GM21390 (cell line): ENCODE results near the gene C1orf87.
"Not testable (repeated sequence)": the region's sequence is repeated elsewhere in the genome, so short reads cannot be mapped to it uniquely, and the experiment has no call there.

Experiments used
- ATAC-seq: cut with Tn5 transposase; IDR thresholded peaks from one replicate; pipeline ENCODE4 v1.9.1; 2021; ENCODE audit not compliant: unreplicated experiment

C1orf87 gene

DNA sequence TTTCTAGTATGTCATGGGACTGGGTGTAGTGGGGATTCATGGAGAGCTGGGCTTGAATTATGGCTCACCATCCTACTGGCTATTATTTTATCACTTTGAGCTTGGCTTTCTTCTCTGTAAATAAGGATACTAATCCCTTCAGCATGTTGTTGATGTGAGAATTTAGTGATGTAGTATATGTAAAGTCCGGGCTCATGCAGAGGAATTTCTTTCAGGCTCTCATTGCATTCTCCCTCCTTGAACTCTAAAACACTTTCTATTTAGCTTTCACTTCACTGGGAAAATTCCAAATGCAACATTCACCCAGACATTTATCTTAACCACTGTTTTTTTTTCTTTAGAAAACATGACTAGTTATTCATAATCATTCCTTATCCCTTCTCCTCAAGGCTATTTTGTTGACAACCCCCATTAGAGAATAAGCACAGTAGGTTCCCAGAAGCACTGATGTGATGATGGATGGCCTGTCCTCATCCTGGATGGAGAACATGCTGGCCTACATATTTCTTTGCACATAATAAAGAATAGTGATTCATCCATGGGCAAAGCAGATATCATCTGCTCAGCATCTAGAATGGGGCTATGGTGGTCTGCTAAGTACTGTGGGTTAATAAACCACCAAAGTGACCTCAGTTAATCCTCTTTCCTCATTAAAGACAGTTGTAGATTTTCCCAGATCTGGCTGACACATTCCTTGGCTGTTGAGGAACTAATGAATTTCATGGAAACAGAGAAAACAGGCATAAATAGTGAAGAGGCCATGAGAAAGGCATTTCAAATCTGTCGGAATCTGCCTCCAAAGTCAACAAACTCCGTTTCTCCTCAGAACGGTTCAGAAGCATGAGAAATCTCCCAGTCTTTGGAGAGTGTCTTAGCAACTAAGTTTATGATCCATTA, 79.0 kb downstream of the C1orf87 start:
- ATAC-seq: no peak

DNA sequence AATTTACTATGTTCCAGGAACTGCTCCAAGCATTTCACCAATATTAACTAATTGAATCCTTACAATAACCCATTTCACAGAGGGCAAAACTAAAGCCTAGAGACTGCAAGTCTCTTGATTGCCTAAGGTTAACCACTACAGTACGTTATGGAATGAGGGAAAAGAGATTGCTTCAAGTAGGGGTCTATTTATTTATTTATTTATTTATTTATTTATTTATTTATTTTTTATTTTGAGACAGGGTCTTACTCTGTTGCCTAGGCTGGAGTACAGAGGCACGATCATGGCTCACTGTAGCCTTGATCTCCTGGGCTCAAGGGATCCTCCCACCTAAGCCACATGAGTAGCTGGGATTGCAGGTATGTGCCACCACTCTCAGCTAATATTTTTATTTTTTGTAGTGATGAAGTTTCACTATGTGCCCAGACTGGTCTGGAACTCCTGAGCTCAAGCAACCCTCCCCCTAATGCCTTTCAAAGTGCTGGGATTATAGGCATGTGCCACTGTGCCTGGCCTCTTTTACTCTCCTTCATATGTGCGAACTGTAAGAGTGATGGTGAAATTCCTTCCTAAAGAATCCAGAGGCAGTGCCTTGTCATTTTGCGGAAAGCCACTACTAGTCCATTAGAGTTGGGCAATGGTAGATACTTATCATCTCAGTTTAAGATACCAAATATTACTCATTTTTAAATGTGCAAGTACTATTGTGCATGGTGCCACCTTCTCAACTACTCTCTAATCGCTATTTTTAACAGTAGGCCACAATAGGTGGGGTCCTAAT, 81.3 kb downstream of the C1orf87 start:
- ATAC-seq: no peak

DNA sequence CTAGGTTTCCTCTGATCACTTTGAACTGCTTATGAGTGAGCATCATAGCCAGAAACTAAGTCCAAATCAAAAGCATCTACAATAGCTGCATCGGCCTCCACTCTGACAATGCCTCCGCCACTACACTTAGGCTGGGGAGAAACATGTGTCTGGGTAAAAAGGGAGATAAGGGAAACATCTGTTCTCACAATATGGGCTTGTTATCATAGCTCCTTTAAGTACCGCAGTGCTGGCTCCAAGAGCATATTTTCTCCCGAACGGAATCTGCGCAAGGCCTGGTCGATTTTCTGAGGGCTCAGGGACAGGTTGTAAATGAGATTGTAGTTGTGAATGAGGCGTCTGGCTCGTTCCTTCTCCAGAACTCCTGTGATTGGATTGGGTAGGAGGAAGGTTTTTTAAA, 83.1 kb downstream of the C1orf87 start:
- ATAC-seq: no peak

DNA sequence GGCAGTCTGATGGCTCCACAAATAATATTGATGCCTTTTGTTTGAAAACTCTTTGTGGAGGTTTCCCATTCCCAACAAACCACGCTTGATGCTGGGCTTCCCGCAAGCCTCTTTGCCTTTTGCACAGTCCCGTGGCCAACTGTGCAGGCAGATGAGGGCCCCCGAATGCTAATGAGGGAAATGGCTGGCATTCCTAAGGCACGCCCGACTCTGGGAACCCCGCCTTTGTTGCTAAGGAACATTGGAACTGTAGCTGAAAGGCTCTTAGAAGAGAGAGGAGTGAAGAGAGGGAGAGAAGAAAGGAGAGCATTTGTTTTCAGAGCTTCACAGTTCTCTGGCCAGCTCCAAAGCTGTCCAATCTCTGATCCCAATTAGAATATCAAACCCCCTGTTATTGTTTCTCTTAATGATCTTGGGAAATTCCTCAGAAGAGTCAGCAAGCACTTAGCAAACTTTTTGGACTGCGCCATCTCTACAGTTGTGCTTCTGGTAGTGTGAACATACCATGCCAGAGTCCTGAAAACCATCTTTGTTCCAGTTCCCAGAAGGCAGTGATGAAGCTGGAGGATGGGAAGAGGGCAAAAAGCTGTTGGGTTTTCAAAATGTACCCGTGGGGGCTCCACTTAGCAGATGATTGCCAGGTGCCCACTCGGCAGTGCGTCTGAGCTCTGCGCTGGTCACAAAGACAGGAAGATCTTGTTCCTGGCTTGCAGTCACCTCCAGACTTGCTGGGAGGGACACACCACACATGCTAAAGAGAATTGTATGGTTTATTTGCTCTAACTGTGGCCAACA, 86.9 kb downstream of the C1orf87 start:
- no peak for ATAC-seq

DNA sequence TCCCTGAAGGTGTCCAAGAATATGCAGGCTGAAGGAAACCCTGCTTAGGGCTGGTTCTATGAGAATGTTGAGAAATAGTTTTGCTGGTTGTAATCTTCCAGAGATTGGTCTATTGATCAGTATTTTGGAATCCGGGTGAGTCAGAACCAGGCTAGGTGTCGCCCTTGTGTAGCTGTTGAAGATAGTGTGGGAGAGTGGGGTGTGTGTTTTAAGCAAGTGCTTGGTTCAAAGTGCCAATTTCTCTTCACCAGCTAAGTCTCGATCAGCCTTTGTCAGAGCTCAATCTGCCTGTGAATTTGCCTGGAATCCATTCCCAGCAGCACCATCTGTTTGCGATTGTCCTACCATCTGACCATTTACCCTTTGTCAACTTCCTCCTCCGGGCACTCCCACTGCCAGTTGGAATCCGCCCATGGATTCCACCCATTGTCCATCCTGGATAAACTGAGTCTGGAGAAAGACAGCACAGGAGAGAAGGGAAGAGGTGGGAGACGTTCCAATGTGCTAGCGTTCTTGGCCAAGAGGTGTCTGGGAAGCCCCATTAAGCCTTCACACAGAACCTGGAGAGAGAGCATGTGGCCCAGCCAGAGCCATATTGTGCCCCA, 87.6 kb downstream of the C1orf87 start:
- no peak for ATAC-seq

DNA sequence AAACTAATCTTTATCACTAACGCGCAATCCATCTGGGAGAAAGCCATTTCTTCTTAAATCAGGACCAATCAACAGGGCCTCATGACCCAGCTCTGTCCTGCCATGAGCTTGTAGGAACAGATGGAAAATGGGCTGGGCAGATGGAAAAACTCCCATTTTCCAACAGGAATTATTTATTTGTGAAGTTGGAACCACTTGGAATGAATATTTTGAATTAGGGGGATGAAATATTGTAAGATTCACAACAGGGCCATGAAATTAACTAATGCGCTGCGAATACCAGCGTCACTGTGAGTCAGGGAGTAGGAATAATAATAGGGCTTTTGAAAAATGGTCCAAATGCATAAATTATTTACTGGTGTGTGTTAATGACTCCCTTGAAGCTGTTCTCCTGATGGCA, 93.9 kb downstream of the C1orf87 start:
- ATAC-seq: no peak

DNA sequence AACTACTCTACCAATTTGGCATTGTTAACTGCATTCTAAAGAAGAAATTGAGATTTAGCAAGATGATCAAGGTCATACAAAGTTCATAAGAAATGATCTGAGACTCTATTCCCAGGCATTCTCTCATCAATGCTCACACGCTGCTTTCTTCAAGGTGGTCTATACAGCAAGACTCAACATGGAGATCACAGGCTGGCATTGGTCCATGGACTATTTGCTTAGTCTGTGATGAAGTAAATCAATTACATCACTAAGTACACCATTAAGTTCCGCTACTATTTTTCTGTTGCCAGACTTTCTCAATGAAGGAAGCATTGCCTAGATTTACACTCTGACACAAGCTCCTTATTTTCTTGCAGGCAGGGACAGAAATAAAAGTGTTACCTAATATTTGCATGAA, 95.1 kb downstream of the C1orf87 start:
- no peak for ATAC-seq

DNA sequence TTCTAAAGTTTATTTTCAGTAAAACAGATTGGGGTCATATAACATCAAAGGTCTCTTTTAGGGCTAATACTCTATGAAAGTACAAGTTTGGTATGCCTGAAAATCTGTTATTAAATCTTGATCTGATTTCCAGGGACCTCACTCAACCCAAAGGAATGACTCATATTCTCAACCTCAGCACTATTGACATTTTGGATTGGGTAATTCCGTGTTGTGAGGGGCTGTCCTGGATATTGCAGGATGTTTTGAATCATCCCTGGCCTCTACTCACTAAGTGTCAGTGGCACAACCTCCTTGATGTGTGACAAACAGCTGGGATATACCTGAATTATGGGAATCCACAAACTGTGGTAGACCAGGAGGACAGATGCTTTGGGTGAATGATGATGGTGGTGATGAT, 95.5 kb downstream of the C1orf87 start:
- no peak for ATAC-seq

DNA sequence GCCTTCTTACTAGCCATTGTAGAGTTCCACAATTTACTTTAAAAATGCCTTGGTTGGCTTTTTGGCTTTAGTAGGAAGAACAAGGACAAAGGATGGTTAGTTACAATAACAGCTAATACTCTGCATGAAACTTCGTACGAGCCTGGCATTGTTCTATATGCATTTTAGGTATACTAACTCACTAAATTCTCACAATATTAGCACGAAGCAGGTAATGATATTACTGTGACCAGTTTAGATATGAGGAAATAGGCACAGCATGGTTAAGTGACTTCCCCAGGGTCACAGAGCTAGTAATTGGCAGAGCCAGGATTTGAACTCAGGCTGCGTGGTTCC, 96.5 kb downstream of the C1orf87 start:
- no peak for ATAC-seq

DNA sequence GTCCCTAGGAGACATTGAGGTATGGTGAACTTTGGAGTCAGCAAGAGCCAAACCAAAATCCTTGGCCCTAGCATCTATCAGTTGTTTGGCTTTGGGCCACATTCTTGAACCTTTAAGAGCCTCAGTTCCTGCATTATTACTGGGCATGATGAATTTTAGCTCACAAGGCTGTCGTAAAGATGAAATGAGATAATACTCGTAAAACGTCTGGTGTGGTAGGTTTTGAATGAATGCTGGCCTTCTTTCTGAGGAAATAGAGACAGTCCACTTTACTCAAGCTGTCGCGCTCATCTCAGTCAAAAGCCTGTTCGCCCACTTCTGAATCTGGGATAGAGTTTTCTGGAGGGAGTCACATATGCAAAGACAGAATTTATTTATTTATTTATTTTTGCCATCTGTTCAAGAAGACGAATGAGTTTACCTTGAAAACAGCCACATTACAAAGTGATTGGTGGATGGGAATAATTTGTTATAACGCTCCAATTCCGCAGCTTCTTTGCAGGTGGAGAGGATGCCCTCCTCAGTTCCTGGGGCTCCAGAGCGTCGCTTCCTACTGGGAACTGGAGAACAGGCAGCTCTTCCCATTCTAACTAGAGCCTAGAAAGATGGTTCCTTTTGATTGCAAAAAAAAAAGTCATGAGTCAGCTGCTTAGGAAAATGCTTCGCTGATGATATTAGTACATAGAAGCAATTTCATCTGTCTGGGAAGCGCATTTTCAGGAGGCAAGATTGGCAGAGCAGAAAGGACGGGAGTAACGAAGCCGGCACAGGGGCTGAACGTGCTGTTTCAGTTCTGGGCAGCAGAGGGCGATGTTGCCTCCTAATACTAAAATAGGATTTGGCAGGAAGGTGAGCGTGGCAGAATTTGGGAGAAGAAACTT, 97.1 kb downstream of the C1orf87 start:
- ATAC-seq: peak; percentile 71

DNA sequence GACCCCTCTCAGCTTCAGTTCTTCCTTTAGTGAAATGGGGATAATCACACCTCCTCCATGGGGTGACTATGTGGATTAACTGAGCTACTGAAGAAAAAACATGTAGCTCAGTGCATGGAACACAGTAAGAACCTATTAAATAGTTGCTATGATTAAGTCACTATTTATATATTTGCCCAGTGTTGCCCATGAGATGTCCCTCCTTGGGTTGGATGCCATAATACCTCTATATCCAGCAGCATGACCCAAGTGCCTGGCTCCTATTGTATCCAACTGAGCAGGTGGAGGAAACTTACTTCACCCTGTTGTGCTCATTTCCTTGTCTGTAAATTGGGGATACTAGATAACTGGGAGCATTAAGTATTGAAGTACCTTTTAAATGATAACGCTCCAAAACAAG, 99.9 kb downstream of the C1orf87 start:
- no peak for ATAC-seq

DNA sequence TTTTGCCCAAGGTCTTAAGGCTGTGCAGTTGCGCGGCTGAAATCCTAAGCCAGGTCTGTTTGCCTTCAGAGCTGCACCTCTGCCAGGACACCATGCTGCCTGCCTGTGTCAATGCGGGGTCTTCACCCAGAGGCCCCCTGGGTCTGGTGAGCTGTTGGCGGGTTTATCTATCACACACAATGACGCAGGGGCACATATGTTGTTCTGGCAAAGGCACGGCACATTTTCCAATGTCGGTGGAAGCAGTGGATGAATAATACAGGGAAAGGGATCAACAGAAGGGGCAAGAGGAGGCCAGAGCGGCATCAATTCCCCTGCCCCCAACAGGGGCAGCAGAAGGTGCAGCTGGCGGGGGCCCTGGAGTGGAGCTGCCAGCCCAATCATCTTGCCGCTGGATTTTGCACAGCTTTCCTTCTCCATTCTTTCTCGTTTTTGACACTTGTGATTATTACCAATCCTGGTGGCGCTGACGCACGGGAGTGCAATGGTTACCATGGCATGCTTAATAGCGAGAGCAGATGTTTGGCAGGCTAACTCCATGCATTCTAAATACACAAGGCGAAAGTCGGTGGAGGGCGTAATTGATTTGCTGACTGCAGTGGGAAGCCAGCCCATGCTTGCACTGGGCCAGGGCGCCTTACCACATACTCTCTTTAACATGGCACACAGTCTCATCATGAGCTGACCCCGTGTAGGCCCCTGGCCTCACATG, 101.2 kb downstream of the C1orf87 start:
- ATAC-seq: no peak

DNA sequence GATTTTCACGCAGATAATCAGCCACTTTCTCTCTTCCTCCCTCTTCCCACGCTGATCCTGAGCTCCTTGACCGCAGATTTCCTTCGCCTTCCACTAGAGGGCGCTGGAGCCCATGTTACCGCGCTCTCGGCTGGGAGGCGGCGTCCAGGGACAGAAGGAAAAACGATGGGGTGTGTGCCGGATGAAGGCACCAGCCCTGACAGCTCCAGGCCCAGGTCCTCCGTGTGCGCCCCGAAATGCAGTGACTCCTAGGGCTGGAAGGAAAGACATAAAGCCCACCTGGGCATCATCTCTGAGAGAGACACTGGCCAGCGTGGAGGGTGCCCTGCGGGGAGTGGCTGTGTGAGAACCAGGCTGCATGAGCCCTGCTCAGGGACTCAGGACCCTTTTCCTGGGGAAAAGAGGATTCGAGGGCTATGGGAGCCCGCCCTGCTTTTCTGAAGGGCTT, 102.1 kb downstream of the C1orf87 start:
- ATAC-seq: peak; percentile 87

DNA sequence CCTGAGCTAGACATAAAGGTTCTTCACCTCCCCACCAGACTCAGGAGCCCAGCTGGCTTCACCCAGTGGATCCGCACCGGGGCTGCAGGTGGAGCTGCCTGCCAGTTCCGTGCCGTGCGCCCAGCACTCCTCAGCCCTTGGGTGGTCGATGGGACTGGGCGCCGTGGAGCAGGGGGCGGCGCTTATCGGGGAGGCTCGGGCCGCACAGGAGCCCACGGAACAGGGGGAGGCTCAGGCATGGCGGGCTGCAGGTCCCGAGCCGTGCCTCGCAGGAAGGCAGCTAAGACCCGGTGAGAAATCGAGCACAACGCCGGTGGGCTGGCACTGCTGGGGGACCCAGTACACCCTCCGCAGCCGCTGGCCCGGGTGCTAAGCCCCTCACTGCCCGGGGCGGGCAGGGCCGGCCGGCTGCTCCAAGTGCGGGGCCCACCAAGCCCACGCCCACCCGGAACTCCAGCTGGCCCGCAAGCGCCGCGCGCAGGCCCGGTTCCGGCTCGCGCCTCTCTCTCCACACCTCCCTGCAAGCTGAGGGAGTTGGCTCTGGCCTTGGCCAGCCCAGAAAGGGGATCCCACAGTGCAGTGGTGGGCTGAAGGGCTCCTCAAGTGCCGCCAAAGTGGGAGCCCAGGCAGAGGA, 103.9 kb downstream of the C1orf87 start:
- not testable (repeated sequence) for ATAC-seq

DNA sequence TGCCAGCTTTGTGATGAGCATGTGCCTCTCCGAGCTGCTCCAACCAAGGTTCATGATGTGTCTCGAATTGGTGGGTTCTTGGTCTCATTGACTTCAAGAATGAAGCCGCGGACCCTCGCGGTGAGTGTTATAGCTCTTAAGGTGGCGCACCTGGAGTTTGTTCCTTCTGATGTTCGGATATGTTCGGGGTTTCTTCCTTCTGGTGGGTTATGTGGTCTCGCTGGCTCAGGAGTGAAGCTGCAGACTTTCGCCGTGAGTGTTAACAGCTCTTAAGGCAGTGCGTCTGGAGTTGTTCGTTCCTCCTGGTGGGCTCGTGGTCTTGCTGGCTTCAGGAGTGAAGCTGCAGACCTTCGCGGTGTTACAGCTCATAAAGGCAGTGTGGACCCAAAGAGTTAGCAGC, 104.8 kb downstream of the C1orf87 start:
- ATAC-seq: not testable (repeated sequence)

DNA sequence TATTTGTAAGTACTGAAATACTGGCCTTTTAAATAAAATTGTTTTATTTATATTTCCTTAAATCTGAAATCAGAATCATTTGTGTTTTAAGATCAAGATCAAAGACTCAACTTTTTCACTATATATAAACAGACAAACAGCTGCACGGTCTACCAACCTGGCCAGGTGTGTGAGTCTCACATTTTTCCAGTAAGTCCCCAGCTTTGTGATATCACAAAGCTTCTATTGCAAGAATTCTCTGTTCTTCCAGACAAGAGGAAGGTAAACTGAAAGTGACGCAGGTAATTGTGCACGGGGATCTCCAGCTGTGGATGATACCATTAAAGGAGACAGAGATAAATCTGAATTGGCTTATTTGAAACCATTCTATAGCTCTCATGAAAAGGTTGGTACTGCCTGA, 105.8 kb downstream of the C1orf87 start:
- no peak for ATAC-seq

DNA sequence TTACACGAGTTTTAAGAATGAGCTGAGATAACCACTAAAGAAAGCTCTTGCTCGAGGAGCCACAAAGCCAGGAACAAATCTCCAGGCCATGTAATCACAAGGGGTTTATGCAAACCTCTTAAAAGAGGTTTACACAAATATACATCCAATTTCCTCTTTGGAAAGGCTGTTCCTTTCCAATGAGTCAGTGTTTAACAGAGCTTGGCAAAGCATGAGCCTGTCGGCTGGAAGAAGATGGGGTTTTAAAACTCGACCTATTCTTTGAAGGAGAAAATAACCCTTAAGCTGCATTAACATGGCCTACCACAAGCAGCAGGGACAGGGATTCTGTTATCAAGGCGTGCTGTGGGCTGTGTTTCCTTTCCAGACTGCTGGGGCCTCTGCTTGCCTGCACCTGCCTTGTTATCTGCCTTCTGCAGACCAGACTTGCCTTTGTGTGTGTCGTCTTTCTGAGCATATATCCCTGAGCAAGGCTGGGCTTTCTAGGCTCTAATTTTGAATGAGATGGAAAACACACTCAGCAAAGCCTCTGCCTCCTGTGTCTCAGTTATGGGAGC, 106.4 kb downstream of the C1orf87 start:
- ATAC-seq: no peak

DNA sequence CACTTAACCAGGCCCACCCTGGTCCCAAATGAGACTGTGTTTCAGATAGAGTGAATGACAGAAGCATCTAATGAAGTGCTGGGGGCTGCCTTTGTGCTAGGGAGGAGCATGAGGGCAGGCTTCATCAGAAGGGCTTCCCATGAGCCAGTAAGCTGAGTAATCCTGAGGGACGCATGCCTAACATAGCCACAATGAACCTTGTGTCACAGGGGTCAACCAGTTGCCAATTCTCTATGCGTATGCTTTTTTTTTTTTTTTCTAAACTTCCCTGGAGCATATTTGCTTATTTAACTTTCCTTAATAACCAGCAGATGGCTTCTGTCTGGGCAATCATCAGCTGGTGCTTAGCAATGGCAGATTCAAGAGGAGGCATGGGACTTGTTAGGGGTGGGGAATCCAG, 121.5 kb downstream of the C1orf87 start:
- ATAC-seq: no peak

DNA sequence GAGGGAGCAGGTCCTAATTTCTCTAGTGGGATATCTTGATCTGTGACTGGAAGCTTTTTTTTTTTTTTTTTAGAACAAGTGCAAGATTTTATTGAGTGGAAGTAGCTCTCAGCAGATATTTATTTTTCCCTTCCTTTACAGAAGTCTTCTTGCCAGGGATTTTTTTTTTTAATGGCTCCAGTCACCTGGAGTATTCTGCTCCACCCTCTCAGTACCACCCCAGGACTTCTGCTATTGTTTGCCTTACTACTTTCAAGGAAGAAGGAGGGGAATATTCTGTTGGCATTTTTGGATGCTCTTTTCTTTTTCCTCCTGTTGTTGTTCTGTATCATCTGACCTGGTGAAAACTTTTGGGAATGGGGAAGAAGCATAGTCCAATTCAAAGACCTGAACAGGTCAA, 123.9 kb downstream of the C1orf87 start:
- ATAC-seq: no peak
